H1 (cell line): ENCODE measurements around the gene SEMA3D. TPM values are rescaled to one million over a fixed set of nuclear protein-coding genes. Genes with fewer than 3 reads are reported as not detected.

Experiments
- CTCF ChIA-PET: fragments of 300-600 bp; sonication (Branson Sonifier 250); formaldehyde crosslinking; loops from one replicate; lab custom pipeline; 2021; ENCODE audit not compliant: partially characterized antibody; lab: Charles Lee
- POLR2A ChIA-PET: fragments of 300-600 bp; sonication (Branson Sonifier 250); formaldehyde crosslinking; loops from one replicate; lab custom pipeline; 2021; ENCODE audit warnings: inconsistent platforms; ENCODE audit not compliant: partially characterized antibody; lab: Charles Lee
- DNase-seq, 2 experiments: peaks; one replicate each; pipeline versions ENCODE4 v3.0.0 to v3.0.0-alpha.2; 2010 to 2022; ENCODE audit warnings: low spot score in 2 of 2, low read depth in 1 of 2, mixed read lengths in 1 of 2
- FAIRE-seq: peaks from 2 replicates; lab custom pipeline; 2011; peaks lifted over from hg19 to GRCh38; lab: Jason Lieb, UNC
- H2AFZ ChIP-seq: 2 replicates; pipeline ENCODE4 v1.8.1; 2012; ENCODE audit warnings: low read length, inconsistent platforms
- H2AK5ac ChIP-seq: 2 replicates; pipeline ENCODE4 v1.6.1; 2013; ENCODE audit warnings: low read depth, low read length
- H2BK120ac ChIP-seq: replicated peaks from 2 replicates; pipeline ENCODE3; 2013; ENCODE audit warnings: low read depth, low read length, inconsistent platforms
- H2BK12ac ChIP-seq: 2 replicates; pipeline ENCODE4 v1.6.1; 2013; ENCODE audit warnings: low read depth, low read length
- H2BK15ac ChIP-seq: 2 replicates; pipeline ENCODE4 v1.6.1; 2013; ENCODE audit warnings: low read length
- H2BK20ac ChIP-seq: 2 replicates; pipeline ENCODE4 v1.6.1; 2013; ENCODE audit warnings: low read length
- H2BK5ac ChIP-seq: 2 replicates; pipeline ENCODE4 v1.6.1; 2013; ENCODE audit warnings: low read depth, low read length
- H3K14ac ChIP-seq: 2 replicates; pipeline ENCODE4 v1.6.1; 2013; ENCODE audit warnings: inconsistent platforms; ENCODE audit not compliant: insufficient read length
- H3K18ac ChIP-seq: 2 replicates; pipeline ENCODE4 v1.6.1; 2013; ENCODE audit warnings: low read length; ENCODE audit errors: extremely low read depth
- H3K23ac ChIP-seq: 2 replicates; pipeline ENCODE4 v1.6.1; 2013; ENCODE audit warnings: inconsistent platforms; ENCODE audit not compliant: insufficient read length
- H3K23me2 ChIP-seq: 2 replicates; pipeline ENCODE4 v1.6.1; 2013; ENCODE audit warnings: low read depth, low read length
- H3K27ac ChIP-seq: 2 replicates; pipeline ENCODE4 v1.6.1; 2011; ENCODE audit warnings: low read depth, low read length, inconsistent platforms
- H3K27me3 ChIP-seq, 4 experiments: replicated peaks in 1 of 4; 1 replicate in 1 of 4; 2 replicates in 3 of 4; pipeline versions ENCODE4 v1.6.1 to v1.8.1; 2011 to 2013; ENCODE audit warnings: low read length in 3 of 4, mild to moderate bottlenecking in 3 of 4, inconsistent platforms in 2 of 4, mixed read lengths in 2 of 4, moderate library complexity in 1 of 4; ENCODE audit not compliant: control insufficient read depth in 3 of 4, insufficient read depth in 3 of 4; ENCODE audit errors: extremely low read depth in 1 of 4
- H3K36me3 ChIP-seq, 4 experiments: 2 replicates each; pipeline versions ENCODE4 v1.6.1 to v1.8.1; 2011 to 2013; ENCODE audit warnings: mild to moderate bottlenecking in 4 of 4, low read length in 3 of 4, moderate library complexity in 2 of 4, control low read depth in 1 of 4, inconsistent platforms in 1 of 4; ENCODE audit not compliant: insufficient read depth in 4 of 4, control insufficient read depth in 2 of 4
- H3K4ac ChIP-seq: replicated peaks from 2 replicates; pipeline ENCODE3; 2013; ENCODE audit warnings: low read length, low read depth, mixed read lengths, inconsistent platforms; ENCODE audit not compliant: insufficient read length
- H3K4me1 ChIP-seq, 4 experiments: replicated peaks in 1 of 4; 1 replicate in 1 of 4; 2 replicates in 3 of 4; pipeline versions ENCODE4 v1.6.1 to v1.8.1; 2011 to 2013; ENCODE audit warnings: low read length in 3 of 4, inconsistent platforms in 2 of 4, mixed read lengths in 1 of 4; ENCODE audit not compliant: insufficient read depth in 4 of 4, control insufficient read depth in 3 of 4
- H3K4me2 ChIP-seq, 2 experiments: 2 replicates each; pipeline versions ENCODE4 v1.6.1 to v1.8.1; 2011 to 2013; ENCODE audit warnings: low read depth in 2 of 2, low read length in 2 of 2, control low read depth in 1 of 2, inconsistent platforms in 1 of 2, mild to moderate bottlenecking in 1 of 2; ENCODE audit not compliant: insufficient read depth in 1 of 2
- H3K4me3 ChIP-seq, 4 experiments: fragments of 200-600, 300-600 bp in 1 of 4; sonication (generic), shearing (Covaris generic), sonication (Bioruptor Twin) in 1 of 4; 2 replicates each; pipeline versions ENCODE4 v1.5.1 to v1.8.1; 2011 to 2016; ENCODE audit warnings: low read length in 4 of 4, low read depth in 3 of 4, control low read depth in 2 of 4, inconsistent platforms in 2 of 4, mild to moderate bottlenecking in 2 of 4, mixed read lengths in 1 of 4, moderate library complexity in 1 of 4; ENCODE audit not compliant: insufficient read depth in 2 of 4; ENCODE audit errors: extremely low read depth in 1 of 4
- H3K56ac ChIP-seq: replicated peaks from 2 replicates; pipeline ENCODE3; 2013; ENCODE audit warnings: low read depth, mild to moderate bottlenecking, mixed read lengths, low read length, inconsistent platforms; ENCODE audit not compliant: insufficient read length
- H3K79me1 ChIP-seq: 2 replicates; pipeline ENCODE4 v1.6.1; 2013; ENCODE audit warnings: low read depth, low read length, control low read depth
- H3K79me2 ChIP-seq, 2 experiments: 2 replicates each; pipeline versions ENCODE4 v1.6.1 to v1.8.1; 2012 to 2013; ENCODE audit warnings: low read length in 2 of 2, mild to moderate bottlenecking in 2 of 2, inconsistent platforms in 1 of 2; ENCODE audit not compliant: insufficient read depth in 2 of 2, control insufficient read depth in 1 of 2
- H3K9ac ChIP-seq, 4 experiments: replicated peaks in 1 of 4; 1 replicate in 1 of 4; 2 replicates in 3 of 4; pipeline versions ENCODE4 v1.6.1 to v1.8.1; 2011 to 2013; ENCODE audit warnings: low read depth in 3 of 4, low read length in 3 of 4, control low read depth in 2 of 4, mild to moderate bottlenecking in 2 of 4, moderate library complexity in 2 of 4, inconsistent platforms in 1 of 4; ENCODE audit errors: extremely low read depth in 1 of 4
- H3K9me3 ChIP-seq, 2 experiments: 2 replicates each; pipeline versions ENCODE4 v1.6.1 to v1.8.1; 2012 to 2013; ENCODE audit warnings: mild to moderate bottlenecking in 2 of 2, moderate library complexity in 2 of 2, control low read depth in 1 of 2, inconsistent platforms in 1 of 2, low read depth in 1 of 2, low read length in 1 of 2, mixed read lengths in 1 of 2; ENCODE audit not compliant: insufficient read depth in 2 of 2
- H4K20me1 ChIP-seq, 2 experiments: replicated peaks in 1 of 2; 2 replicates each; pipeline versions ENCODE3 to v1.8.1; 2011 to 2013; ENCODE audit warnings: inconsistent platforms in 2 of 2, low read length in 2 of 2, mild to moderate bottlenecking in 1 of 2; ENCODE audit not compliant: insufficient read depth in 2 of 2, control insufficient read depth in 1 of 2
- H4K5ac ChIP-seq: 2 replicates; pipeline ENCODE4 v1.6.1; 2013; ENCODE audit warnings: low read length, low read depth, mixed read lengths, inconsistent platforms; ENCODE audit not compliant: insufficient read length
- H4K8ac ChIP-seq: 2 replicates; pipeline ENCODE4 v1.8.0; 2013; ENCODE audit warnings: mild to moderate bottlenecking, moderate library complexity, low read length, inconsistent platforms; ENCODE audit not compliant: insufficient read depth; ENCODE audit errors: extremely low read depth
- H4K91ac ChIP-seq: replicated peaks from 2 replicates; pipeline ENCODE3; 2013; ENCODE audit warnings: low read length, mixed read lengths, inconsistent platforms; ENCODE audit not compliant: insufficient read length
- E2F6 ChIP-seq: IDR thresholded peaks from 2 replicates; pipeline ENCODE4 v1.6.1; 2012; ENCODE audit warnings: inconsistent platforms
- EZH2 ChIP-seq: fragments of 200-600 bp; sonication (generic); IDR thresholded peaks from 2 replicates; pipeline ENCODE4 v1.7.1; 2012; ENCODE audit warnings: low read depth, mild to moderate bottlenecking, moderate library complexity, low read length, inconsistent platforms; ENCODE audit not compliant: severe bottlenecking
- MAX ChIP-seq: IDR thresholded peaks from 2 replicates; pipeline ENCODE4 v1.6.1; 2012; ENCODE audit warnings: inconsistent platforms
- POLR2A ChIP-seq, 2 experiments: IDR thresholded peaks; 1 replicate in 1 of 2; 2 replicates in 1 of 2; pipeline ENCODE4 v1.6.1; 2011; ENCODE audit warnings: low read depth in 2 of 2, low read length in 2 of 2, mild to moderate bottlenecking in 2 of 2; ENCODE audit errors: control extremely low read depth in 1 of 2
- RFX5 ChIP-seq: IDR thresholded peaks from 2 replicates; pipeline ENCODE4 v1.6.1; 2011; ENCODE audit warnings: low read depth, low read length, improper control_type of control experiment, borderline replicate concordance
- TAF7 ChIP-seq: optimal IDR thresholded peaks from 2 replicates; pipeline ENCODE3; 2011; ENCODE audit warnings: low read depth, mild to moderate bottlenecking, inconsistent platforms, low read length, moderate library complexity, borderline replicate concordance
- WGBS, 2 experiments: shearing (Covaris generic) in 1 of 2; methylation state at CpG; one replicate each; pipeline versions ENCODE4 v1.1.6 to v1.1.7; 2013 to 2015; ENCODE audit warnings: low lambda C conversion rate in 2 of 2, mixed read lengths in 2 of 2, inconsistent platforms in 1 of 2, low coverage in 1 of 2, missing lambda C conversion rate in 1 of 2; ENCODE audit not compliant: insufficient replicate concordance in 2 of 2, insufficient coverage in 1 of 2, insufficient read length in 1 of 2; ENCODE audit errors: extremely low coverage in 1 of 2, missing lambda C conversion rate in 1 of 2; 5-methylcytosine and 5-hydroxymethylcytosine counted together
- polyA plus RNA-seq, 7 experiments: library from polyadenylated mRNA; depleted of rRNA in 3 of 7; stranded (reverse) in 5 of 7; unstranded in 2 of 7; fragments of >200 nt in 5 of 7; fragments of 200-250 nt in 2 of 7; gene quantifications; 1 replicate in 5 of 7; 2 replicates in 1 of 7; 4 replicates in 1 of 7; pipeline versions ENCODE4 v1.2.1 to v1.2.3, GENCODE V29; 2011 to 2013; ENCODE audit warnings: missing spikeins in 2 of 7, mixed read lengths in 2 of 7
- total RNA-seq: library from RNA; stranded (reverse); fragmentation: NEBNext Ultra II Directional; extraction: Animal tissue kit (Norgen Biotek cat#: 25700); gene quantifications from 2 replicates; pipeline ENCODE4 v1.2.1, GENCODE V29; 2021

The SEMA3D gene
- total and polyA plus RNA-seq, 2 of the 8 experiments (the other 6 are each of a cell fraction or from before 2014, with no cell fraction given): 1.6 to 3.5 TPM

- no peak for TF ChIP-seq POLR2A (IDR thresholded peaks at IDR 0.05; ENCODE audit: control extremely low read depth in 1 of 2, low read depth in 2 of 2, low read length in 2 of 2)
- no peak for TF ChIP-seq RFX5
- no peak for TF ChIP-seq EZH2
- TF ChIP-seq TAF7: no peak
- TF ChIP-seq MAX: no peak
- TF ChIP-seq E2F6: no peak
- TF ChIP-seq, all 59 proteins: peak for 0
- Histone ChIP-seq H4K20me1 (no peaks in the 10 kb centered on the region), H3K4ac (no peak overlapping the region), H3K9ac (no peak overlapping the region), H3K79me2 (no peaks in the 10 kb centered on the region), H4K5ac (no peak overlapping the region), H3K27me3 (no peaks in the 10 kb centered on the region), H3K14ac (no peak overlapping the region), H3K4me3 (no peak overlapping the region), H3K9me3 (no peaks in the 10 kb centered on the region), H2BK15ac (no peak overlapping the region), H4K91ac (no peak overlapping the region), H2AFZ (no peak overlapping the region), H3K4me1 (peaks cover 0 to 6% (median 0%) of the 10 kb centered on the region in 4 experiments; a peak in 1 of 7 replicates), H3K23me2 (no peaks in the 10 kb centered on the region), H3K36me3 (no peaks in the 10 kb centered on the region), H2BK20ac (no peak overlapping the region), H3K27ac (no peak overlapping the region), H2BK5ac (no peak overlapping the region), H2AK5ac (no peak overlapping the region), H3K18ac (no peak overlapping the region), H3K79me1 (no peaks in the 10 kb centered on the region), H4K8ac (no peak overlapping the region), H2BK120ac (no peak overlapping the region), H3K4me2 (no peak overlapping the region), H2BK12ac (no peak overlapping the region), H3K23ac (no peak overlapping the region), H3K56ac (no peak overlapping the region)
- POLR2A ChIA-PET: no interaction called here
- 88% methylated on average over 4 of the region's 4 CpGs; no CpG with 5 or more reads in 1 of the 2 experiments for WGBS, 2 experiments
- DNase-seq (no peak), FAIRE-seq (no peak)
- CTCF ChIA-PET: interaction anchor here (0.7 to 10.9 kb wide), 11 partner anchors 9 to 1089 kb away, joined by 3 to 134 read pairs (median 3); no protein-coding TSS in a partner anchor
Measured at GRCh38 chr7:85023916-85024315, 162.9 kb downstream of the SEMA3D start.
